GM23248 (cell line): ENCODE measurements around the gene HMCES.

Source experiments
- EZH2 ChIP-seq: fragments of 200-600 bp; sonication (generic); IDR thresholded peaks from 2 replicates; pipeline ENCODE4 v1.6.1; 2018; ENCODE audit warnings: antibody characterized with exemption, mild to moderate bottlenecking; ENCODE audit not compliant: insufficient read depth, poor library complexity, severe bottlenecking
- EZH2phosphoT487 ChIP-seq: fragments of 200-600 bp; sonication (generic); IDR thresholded peaks from 2 replicates; pipeline ENCODE4 v1.6.1; 2018; ENCODE audit warnings: antibody characterized with exemption, moderate library complexity, mild to moderate bottlenecking, low read depth; ENCODE audit not compliant: insufficient read depth

DNA sequence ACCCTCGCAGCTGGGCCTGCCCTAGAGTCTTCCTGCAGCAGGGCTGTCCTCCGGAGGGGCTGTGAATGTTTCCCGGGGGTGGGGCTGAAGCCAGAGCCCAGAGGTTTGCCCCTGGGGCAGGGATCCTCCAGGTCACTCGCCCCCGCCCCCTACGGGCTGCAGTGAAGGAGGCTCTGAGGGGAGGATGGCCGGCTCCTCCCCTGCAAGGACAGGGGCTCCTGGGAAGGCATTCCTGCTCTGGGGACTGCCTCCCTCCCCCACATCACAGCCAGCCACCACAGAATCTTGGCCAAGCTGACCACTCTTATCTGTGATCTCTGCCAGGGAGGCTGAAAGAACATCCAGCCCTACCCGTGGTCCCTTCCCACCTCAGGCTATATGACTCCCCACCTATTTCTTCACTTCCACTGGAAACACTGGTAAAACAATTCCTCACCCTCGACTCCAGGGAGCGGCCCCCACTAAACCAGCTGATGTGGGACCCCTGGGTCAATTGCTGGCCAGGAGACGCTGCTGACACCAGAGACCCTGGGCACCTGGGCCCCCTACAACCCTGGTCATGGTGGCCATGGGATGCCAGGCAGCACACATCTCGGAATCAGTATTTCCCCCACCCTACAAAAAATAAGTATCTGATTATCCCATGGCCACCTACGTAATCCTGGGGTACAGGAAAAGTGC lies 66.0 kb downstream of the HMCES start:
- TF ChIP-seq EZH2, result no peak
- TF ChIP-seq EZH2phosphoT487, result no peak
